DMS79 (cell line): Measurements from ENCODE around the gene GRK4.

Experiments used
- DNase-seq: peaks from one replicate; lab custom pipeline; 2025; lab: John Stamatoyannopoulos, UW

Gene GRK4

GRCh38 chr4:3071811-3072210 is 108.4 kb downstream of the GRK4 start:
- DNase-seq, result no peak

GRCh38 chr4:3073158-3074077 is 110.0 kb downstream of the GRK4 start:
- DNase-seq, result no peak

GRCh38 chr4:3074078-3074845 is 110.9 kb downstream of the GRK4 start, which contains the start of the genes HTT and HTT-AS:
Gene HTT, plus strand, starts transcription at chr4:3074681. Its CDS starts 145 bp downstream, at chr4:3074826.
Gene HTT-AS, minus strand, starts transcription at chr4:3074538.
- DNase-seq, result peak; percentile 61

- DNase-seq, result peak; percentile 31
Measured at GRCh38 chr4:3074846-3075651, 111.7 kb downstream of the GRK4 start.

GRCh38 chr4:3075652-3075981 is 112.2 kb downstream of the GRK4 start:
- no peak for DNase-seq

GRCh38 chr4:3077796-3078195 is 114.4 kb downstream of the GRK4 start:
- DNase-seq, result no peak

- DNase-seq, result no peak
Measured at GRCh38 chr4:3079694-3080123, 116.3 kb downstream of the GRK4 start.

- DNase-seq, result no peak
Measured at GRCh38 chr4:3082925-3083515, 119.6 kb downstream of the GRK4 start.

GRCh38 chr4:3083732-3084131 is 120.4 kb downstream of the GRK4 start:
- DNase-seq, result no peak

GRCh38 chr4:3085948-3086670 is 122.7 kb downstream of the GRK4 start:
- DNase-seq, result no peak

- no peak for DNase-seq
Measured at GRCh38 chr4:3087115-3087797, 123.9 kb downstream of the GRK4 start.
